HCT116 (cell line): Measurements from ENCODE around the gene RAC2. TPM values are rescaled to one million over a fixed set of nuclear protein-coding genes. Genes with fewer than 3 reads are reported as not detected.

Experiments used
- ATAC-seq: fragments of 200-7000 bp; cut with Tn5 transposase; 2 replicates; pipeline ENCODE4 v1.9.1; 2020; ENCODE audit warnings: mild to moderate bottlenecking, moderate library complexity
- BruUV-seq: library from RNA; stranded (reverse); fragments of 400-500 nt; replicated peaks from 2 replicates; lab custom pipeline; 2021; lab: Mats Ljungman, UMichigan
- CTCF ChIA-PET: fragments of 300-600 bp; sonication (Branson Sonifier 250); formaldehyde crosslinking; loops from one replicate; lab custom pipeline; 2021; ENCODE audit warnings: antibody characterized with exemption; lab: Charles Lee
- POLR2A ChIA-PET: fragments of 300-600, 350-600 bp; sonication (Branson Sonifier 250); formaldehyde crosslinking; loops from one replicate; lab custom pipeline; 2021; ENCODE audit warnings: antibody characterized with exemption; lab: Charles Lee
- RAD21 ChIA-PET, 2 experiments: fragments of 300-600 bp; sonication (Branson Sonifier 250); formaldehyde crosslinking; loops; one replicate each; lab custom pipeline; 2023; ENCODE audit warnings: low total read pairs in 2 of 2; ENCODE audit not compliant: uncharacterized antibody in 2 of 2, unreplicated experiment in 2 of 2, low non-redundant PET in 1 of 2; lab: Charles Lee
- DNase-seq: peaks from one replicate; pipeline ENCODE4 v3.0.0-alpha.2; 2010; ENCODE audit warnings: low read depth, low spot score
- H2AFZ ChIP-seq: fragments of 200-600 bp; shearing (Covaris generic), sonication (generic); 2 replicates; pipeline ENCODE4 v1.6.1; 2017; ENCODE audit warnings: low read depth, mixed run types, mixed read lengths, antibody characterized with exemption, low read length; ENCODE audit not compliant: poor library complexity, severe bottlenecking
- H3K27ac ChIP-seq: 2 replicates; pipeline ENCODE4 v1.5.1; 2012; ENCODE audit warnings: low read depth, low read length
- H3K27me3 ChIP-seq: fragments of 200-600 bp; sonication (generic); 2 replicates; pipeline ENCODE4 v1.6.1; 2016; ENCODE audit warnings: mixed run types, low read length, mixed read lengths; ENCODE audit not compliant: insufficient read depth
- H3K36me3 ChIP-seq, 2 experiments: fragments of 200-500 bp in 1 of 2; fragments of 200-600 bp in 1 of 2; sonication (Bioruptor generic) in 1 of 2; sonication (generic) in 1 of 2; 2 replicates each; pipeline versions ENCODE4 v1.5.1 to v1.6.1; 2014 to 2016; ENCODE audit warnings: low read length in 2 of 2, inconsistent platforms in 1 of 2, mixed read lengths in 1 of 2, mixed run types in 1 of 2; ENCODE audit not compliant: insufficient read depth in 2 of 2, control insufficient read depth in 1 of 2
- H3K4me1 ChIP-seq, 2 experiments: fragments of 200-600 bp in 1 of 2; sonication (generic) in 1 of 2; 2 replicates each; pipeline versions ENCODE4 v1.5.1 to v1.6.1; 2012 to 2017; ENCODE audit warnings: low read length in 2 of 2, inconsistent platforms in 1 of 2, mild to moderate bottlenecking in 1 of 2, mixed read lengths in 1 of 2, mixed run types in 1 of 2, moderate library complexity in 1 of 2; ENCODE audit not compliant: insufficient read depth in 2 of 2, control insufficient read depth in 1 of 2
- H3K4me2 ChIP-seq: fragments of 200-600 bp; sonication (generic); 2 replicates; pipeline ENCODE4 v1.6.1; 2017; ENCODE audit warnings: mixed run types, low read length, mixed read lengths
- H3K4me3 ChIP-seq, 2 experiments: fragments of 200-600 bp in 1 of 2; sonication (generic) in 1 of 2; replicated peaks in 1 of 2; 2 replicates each; pipeline ENCODE4 v1.5.1; 2011 to 2016; ENCODE audit warnings: low read length in 2 of 2, control low read depth in 1 of 2, low read depth in 1 of 2, mild to moderate bottlenecking in 1 of 2, mixed read lengths in 1 of 2, mixed run types in 1 of 2
- H3K79me2 ChIP-seq: fragments of 200-600 bp; sonication (generic); 2 replicates; pipeline ENCODE4 v1.6.1; 2017; ENCODE audit warnings: mild to moderate bottlenecking, mixed run types, low read length, moderate library complexity, mixed read lengths; ENCODE audit not compliant: insufficient read depth
- H3K9ac ChIP-seq: fragments of 200-600 bp; sonication (generic); 2 replicates; pipeline ENCODE4 v1.6.1; 2016; ENCODE audit warnings: low read length, mixed read lengths
- H3K9me2 ChIP-seq: fragments of 200-600 bp; sonication (generic), shearing (Covaris generic); 2 replicates; pipeline ENCODE4 v1.6.1; 2017; ENCODE audit warnings: mixed run types, mild to moderate bottlenecking, moderate library complexity; ENCODE audit not compliant: insufficient read depth
- H3K9me3 ChIP-seq, 2 experiments: fragments of 200-500 bp in 1 of 2; fragments of 200-600 bp in 1 of 2; sonication (Bioruptor generic) in 1 of 2; sonication (generic) in 1 of 2; 2 replicates each; pipeline ENCODE4 v1.6.1; 2014 to 2017; ENCODE audit warnings: low read length in 2 of 2, mixed read lengths in 2 of 2, inconsistent platforms in 1 of 2, low read depth in 1 of 2, mild to moderate bottlenecking in 1 of 2, mixed run types in 1 of 2, moderate library complexity in 1 of 2; ENCODE audit not compliant: control insufficient read depth in 1 of 2, insufficient read depth in 1 of 2
- H4K20me1 ChIP-seq: fragments of 200-600 bp; sonication (generic), shearing (Covaris generic); 2 replicates; pipeline ENCODE4 v1.6.1; 2017; ENCODE audit warnings: mixed run types, mild to moderate bottlenecking, moderate library complexity; ENCODE audit not compliant: insufficient read depth
- ATF3 ChIP-seq: IDR thresholded peaks from 2 replicates; pipeline ENCODE4 v1.6.1; 2012
- CBX3 ChIP-seq: IDR thresholded peaks from 2 replicates; pipeline ENCODE4 v1.6.1; 2012; ENCODE audit warnings: low read depth
- CEBPB ChIP-seq: IDR thresholded peaks from 2 replicates; pipeline ENCODE4 v1.6.1; 2012; ENCODE audit warnings: low read depth
- ELF1 ChIP-seq: IDR thresholded peaks from 2 replicates; pipeline ENCODE4 v1.6.1; 2012; ENCODE audit warnings: low read depth, borderline replicate concordance
- EZH2 ChIP-seq: fragments of 200-600 bp; sonication (generic); IDR thresholded peaks from 2 replicates; pipeline ENCODE4 v1.6.1; 2017; ENCODE audit warnings: antibody characterized with exemption, mixed run types
- EZH2phosphoT487 ChIP-seq: fragments of 200-600 bp; IDR thresholded peaks from 2 replicates; pipeline ENCODE4 v1.6.1; 2018; ENCODE audit warnings: antibody characterized with exemption, borderline replicate concordance
- JUND ChIP-seq: IDR thresholded peaks from 2 replicates; pipeline ENCODE4 v1.6.1; 2012
- MAX ChIP-seq: IDR thresholded peaks from 2 replicates; pipeline ENCODE4 v1.6.1; 2012
- POLR2A ChIP-seq: IDR thresholded peaks from 2 replicates; pipeline ENCODE4 v1.7.0; 2011; ENCODE audit warnings: borderline replicate concordance; ENCODE audit not compliant: insufficient read depth, insufficient read length; ENCODE audit errors: extremely low read depth
- POLR2AphosphoS5 ChIP-seq: IDR thresholded peaks from 2 replicates; pipeline ENCODE4 v1.6.1; 2011; ENCODE audit warnings: mild to moderate bottlenecking, low read depth, low read length, moderate library complexity
- RAD21 ChIP-seq: IDR thresholded peaks from 2 replicates; pipeline ENCODE4 v1.6.1; 2012; ENCODE audit warnings: low read depth, mild to moderate bottlenecking
- REST ChIP-seq: IDR thresholded peaks from 2 replicates; pipeline ENCODE4 v1.6.1; 2012; ENCODE audit warnings: low read depth
- SIN3A ChIP-seq: IDR thresholded peaks from 2 replicates; pipeline ENCODE4 v1.6.1; 2012; ENCODE audit warnings: low read depth
- YY1 ChIP-seq: IDR thresholded peaks from 2 replicates; pipeline ENCODE4 v1.6.1; 2011; ENCODE audit warnings: low read length, low read depth, moderate library complexity, mild to moderate bottlenecking; ENCODE audit not compliant: insufficient replicate concordance; ENCODE audit errors: extremely low read depth
- ZFX ChIP-seq: fragments of 450-650 bp; IDR thresholded peaks from 2 replicates; pipeline ENCODE4 v1.6.1; 2017
- ZNF274 ChIP-seq: fragments of 200-500 bp; sonication (Bioruptor generic); IDR thresholded peaks from 2 replicates; pipeline ENCODE4 v1.6.1; 2014; ENCODE audit warnings: mild to moderate bottlenecking, low read depth, low read length, inconsistent platforms
- intact Hi-C: fragments of 100-400 bp; cut with micrococcal nuclease; formaldehyde crosslinking; loops from 2 replicates; pipeline ENCODE4 v1.10.0; 2022
- total RNA-seq: library from RNA; stranded (reverse); gene quantifications from one replicate; pipeline ENCODE4 v1.2.1, GENCODE V29; 2021; ENCODE audit not compliant: unreplicated experiment

The RAC2 gene
- total RNA-seq, 1 experiment from 2014 or later = 62.0 TPM

- RAD21 ChIA-PET = no interaction called here
- Histone ChIP-seq H3K27me3 (no peaks in the 10 kb centered on the region), H4K20me1 (no peaks in the 10 kb centered on the region), H3K36me3 (no peaks in the 10 kb centered on the region), H3K79me2 (no peaks in the 10 kb centered on the region), H3K9me3 (peaks cover 0 to 5% of the 10 kb centered on the region in 2 experiments; a peak in 1 of 4 replicates), H3K9ac (no peak overlapping the region), H3K4me1 (peaks cover 21 to 52% of the 10 kb centered on the region in 2 experiments), H3K27ac (no peak overlapping the region), H2AFZ (no peak overlapping the region), H3K9me2 (no peaks in the 10 kb centered on the region), H3K4me2 (no peak overlapping the region), H3K4me3 (no peak overlapping the region)
- ATAC-seq (no peak), DNase-seq (no peak)
- POLR2A ChIA-PET = no interaction called here
- intact Hi-C loops = no loop called here
- BruUV-seq = no TSS peak
- TF ChIP-seq RAD21 (no peak), POLR2AphosphoS5 (no peak), ZFX (no peak)
- CTCF ChIA-PET = no interaction called here
These were observed 35.5 kb upstream of the RAC2 start for GRCh38 chr22:37279331-37280181.

GRCh38 chr22:37278261-37278660 is 34.2 kb upstream of the RAC2 start:
- BruUV-seq = no TSS peak
- Histone ChIP-seq H2AFZ (no peak overlapping the region), H3K4me1 (peaks cover 24 to 65% of the 10 kb centered on the region in 2 experiments), H3K4me3 (no peak overlapping the region), H3K9ac (no peak overlapping the region), H3K9me3 (peaks cover 0 to 5% of the 10 kb centered on the region in 2 experiments; a peak in 1 of 4 replicates), H3K79me2 (no peaks in the 10 kb centered on the region), H3K27ac (no peak overlapping the region), H3K27me3 (no peaks in the 10 kb centered on the region)
- intact Hi-C loops = no loop called here
- RAD21 ChIA-PET = no interaction called here
- no peak for DNase-seq
- POLR2A ChIA-PET = no interaction called here
- TF ChIP-seq ATF3 = no peak
- TF ChIP-seq EZH2 = no peak
- TF ChIP-seq ZFX = no peak
- no peak for TF ChIP-seq SIN3A
- TF ChIP-seq ELF1 = no peak
- TF ChIP-seq RAD21 = no peak
- no peak for TF ChIP-seq CEBPB
- no peak for TF ChIP-seq CBX3
- no peak for TF ChIP-seq EZH2phosphoT487
- TF ChIP-seq YY1 = no peak
- TF ChIP-seq JUND = no peak
- TF ChIP-seq ZNF274 = no peak
- TF ChIP-seq REST = no peak
- TF ChIP-seq POLR2A = no peak
- TF ChIP-seq MAX = no peak
- TF ChIP-seq, all 23 proteins: peak for 0
- no peaks in the 10 kb centered on the region for H3K9me2 ChIP-seq
- no peaks in the 10 kb centered on the region for H3K36me3 ChIP-seq
- H3K4me2 ChIP-seq = no peak overlapping the region
- no peak for ATAC-seq
- no peaks in the 10 kb centered on the region for H4K20me1 ChIP-seq
- CTCF ChIA-PET = no interaction called here
